IPS DF 19.7 (cell line): ENCODE results near the gene UNC5B.

Experiments
- DNase-seq: peaks from one replicate; pipeline ENCODE4 v3.0.0-alpha.2; 2013; ENCODE audit warnings: low read depth, low spot score

Gene UNC5B

DNA sequence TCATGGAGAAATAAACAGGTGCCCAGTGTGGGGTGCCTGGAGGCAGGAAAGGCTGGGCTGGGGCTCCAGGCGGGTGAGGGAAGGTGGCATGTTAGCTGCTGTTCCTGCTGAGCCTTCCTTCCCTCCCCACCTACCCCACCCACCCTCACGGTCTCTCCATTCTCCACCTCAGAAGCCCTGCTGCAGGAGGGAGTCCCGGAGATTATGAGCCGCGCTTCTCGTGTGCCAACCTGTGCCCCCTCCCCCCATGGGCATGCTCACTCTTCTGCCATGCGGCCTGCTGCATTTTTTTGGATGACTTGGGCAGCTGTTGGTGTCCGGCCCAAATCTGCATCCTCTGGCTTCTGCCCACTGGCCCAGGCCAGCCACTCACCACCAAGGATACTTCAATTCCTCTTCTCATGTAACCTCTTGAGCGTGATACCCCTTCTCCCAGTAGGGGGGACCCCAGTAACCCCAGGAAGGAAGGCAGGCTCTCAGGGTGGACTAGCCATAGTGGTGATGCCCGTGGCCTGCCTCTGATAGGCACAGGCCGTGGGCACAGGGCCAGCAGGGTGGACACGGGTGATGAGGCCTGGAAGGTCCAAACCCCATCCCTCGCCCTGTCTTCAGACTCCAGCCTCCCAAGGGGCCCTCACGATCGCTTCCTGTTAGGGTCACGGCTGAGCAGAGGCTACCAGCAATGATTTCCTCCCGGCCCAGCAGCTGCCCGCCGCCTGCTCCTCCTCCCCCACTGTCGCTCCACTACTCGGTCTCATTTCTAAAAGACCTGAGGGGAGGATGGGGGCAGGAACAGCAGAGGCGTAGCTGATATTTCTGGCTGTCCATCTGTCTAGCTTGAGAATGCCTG is 27.8 kb downstream of the UNC5B start:
- no peak for DNase-seq

- DNase-seq, result no peak
Measured at GRCh38 chr10:71241114-71241829, 28.9 kb downstream of the UNC5B start.

- no peak for DNase-seq
Measured at GRCh38 chr10:71241830-71242621, 29.7 kb downstream of the UNC5B start.

DNA sequence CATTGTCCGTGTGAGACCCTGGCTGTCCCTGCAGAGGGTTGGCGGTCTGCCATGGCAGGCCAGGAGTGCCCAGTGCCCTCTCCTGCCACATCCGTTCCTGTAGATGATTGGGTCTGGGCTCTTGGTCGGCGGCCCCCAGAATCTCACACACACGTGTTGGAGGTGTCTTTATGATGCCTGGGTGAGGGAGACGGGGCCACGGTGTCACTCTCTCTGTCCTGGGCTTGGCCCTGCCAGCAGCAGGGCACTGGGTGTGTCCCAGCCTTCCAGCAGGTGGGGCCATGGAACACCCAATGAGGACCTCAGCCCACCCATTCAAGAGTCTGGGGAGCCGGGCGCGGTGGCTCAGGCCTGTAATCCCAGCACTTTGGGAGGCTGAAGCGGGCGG is 30.2 kb downstream of the UNC5B start:
- DNase-seq, result no peak

GRCh38 chr10:71243756-71244395 is 31.5 kb downstream of the UNC5B start:
- DNase-seq, result no peak

GRCh38 chr10:71244431-71245419 is 32.4 kb downstream of the UNC5B start:
- DNase-seq, result no peak

DNA sequence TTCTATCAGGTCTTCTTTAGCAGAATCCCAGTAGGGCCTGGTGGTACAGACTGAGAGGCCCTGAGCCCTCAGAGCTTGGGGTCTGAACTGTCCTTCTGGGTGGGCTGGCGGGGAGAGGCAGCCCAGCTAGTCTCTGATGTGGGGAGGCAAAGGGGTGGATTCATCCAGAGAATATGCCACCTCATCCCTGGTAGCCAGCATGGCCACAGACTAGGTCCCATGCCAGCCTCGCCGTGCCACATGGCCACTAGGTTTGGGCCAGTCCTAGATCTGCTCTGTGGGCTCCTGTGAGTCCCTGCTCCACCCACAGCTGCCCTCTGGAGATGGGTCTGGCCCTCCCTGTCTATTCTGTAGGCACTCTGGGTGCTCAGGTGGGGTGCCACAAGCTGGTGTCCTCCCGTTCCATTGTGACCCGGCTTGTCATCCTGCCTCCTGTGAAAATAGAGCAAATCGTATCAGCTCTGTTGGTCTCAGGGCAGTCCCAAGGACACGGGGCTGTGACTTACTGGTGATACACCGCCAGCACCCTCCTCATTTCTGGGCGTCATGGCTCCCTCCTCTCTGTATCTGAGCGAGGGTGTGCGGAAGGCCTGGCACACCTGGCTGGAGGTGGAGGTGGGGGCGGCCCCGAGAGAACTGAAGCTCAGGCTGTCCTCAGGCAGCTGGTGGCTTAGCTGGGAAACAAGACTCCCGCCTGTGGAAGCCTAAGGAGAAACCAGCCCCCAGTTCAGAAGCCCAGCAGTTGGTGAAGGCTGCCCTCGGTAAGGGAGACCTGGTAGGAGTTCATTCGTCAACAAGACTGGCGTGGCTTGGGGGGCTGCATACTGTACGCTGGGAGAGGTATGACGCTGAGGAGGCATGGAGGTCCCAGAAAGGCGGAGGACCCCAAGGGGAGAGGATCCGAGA is 33.3 kb downstream of the UNC5B start:
- DNase-seq, result no peak

GRCh38 chr10:71246591-71247413 is 34.4 kb downstream of the UNC5B start:
- DNase-seq, result no peak

DNA sequence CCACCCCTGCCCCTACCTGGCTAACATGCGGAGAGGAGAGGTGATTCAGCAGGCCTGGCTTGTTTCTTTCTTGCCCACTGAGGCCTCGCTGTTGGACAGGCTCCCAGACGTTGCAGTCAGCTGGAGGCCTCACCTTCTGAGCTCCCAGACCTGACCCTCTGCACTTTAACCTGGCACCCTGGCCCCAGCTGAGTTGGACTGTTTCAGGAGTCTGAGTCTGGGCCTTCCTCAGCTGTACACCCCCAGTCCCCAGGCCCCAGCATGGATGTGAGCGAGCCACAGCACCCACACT is 35.0 kb downstream of the UNC5B start:
- DNase-seq, result no peak

GRCh38 chr10:71247804-71248203 is 35.4 kb downstream of the UNC5B start:
- DNase-seq, result no peak

- DNase-seq, result no peak
Measured at GRCh38 chr10:71248210-71248609, 35.8 kb downstream of the UNC5B start.

GRCh38 chr10:71249996-71250395 is 37.6 kb downstream of the UNC5B start:
- DNase-seq, result no peak

DNA sequence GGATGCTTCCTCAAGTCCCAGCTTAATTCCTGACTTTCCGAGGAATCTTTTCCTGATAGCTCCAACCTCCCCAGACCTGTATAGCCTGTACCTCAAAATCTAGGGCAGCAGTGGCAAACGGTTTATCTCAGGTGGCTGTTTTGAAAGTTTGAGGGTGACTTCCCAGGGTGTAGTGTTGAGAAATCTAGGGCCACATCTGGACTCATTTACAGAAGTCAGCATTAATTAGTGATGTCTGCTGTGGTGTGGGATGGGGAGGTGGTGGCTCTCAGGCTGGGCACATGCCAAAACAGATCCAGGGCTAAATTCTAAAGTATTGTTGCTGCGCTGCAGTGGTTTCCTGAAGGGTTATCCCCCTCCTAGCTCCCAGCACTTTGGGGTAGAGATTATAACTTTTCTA is 38.0 kb downstream of the UNC5B start:
- DNase-seq, result no peak

GRCh38 chr10:71250842-71251241 is 38.5 kb downstream of the UNC5B start:
- DNase-seq, result no peak

DNA sequence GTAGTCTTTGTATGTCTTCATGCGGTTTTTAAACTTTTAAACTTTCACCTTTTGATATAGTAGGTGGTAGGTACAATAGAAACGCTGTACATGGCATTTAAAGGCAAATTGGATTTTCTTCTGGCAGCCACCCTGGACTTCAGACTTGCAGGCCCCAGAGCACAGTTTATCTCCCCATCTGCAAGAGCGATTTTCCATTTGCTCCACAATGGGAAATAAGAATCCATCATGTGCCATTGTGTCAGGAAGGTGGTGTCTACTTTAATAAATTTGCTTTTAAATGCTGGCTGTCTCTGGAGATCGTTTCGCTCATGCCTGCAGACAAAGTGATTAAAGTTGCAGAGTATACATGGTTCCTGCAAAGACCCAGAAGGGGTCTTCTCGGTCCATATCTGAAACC is 38.9 kb downstream of the UNC5B start:
- DNase-seq, result no peak

DNA sequence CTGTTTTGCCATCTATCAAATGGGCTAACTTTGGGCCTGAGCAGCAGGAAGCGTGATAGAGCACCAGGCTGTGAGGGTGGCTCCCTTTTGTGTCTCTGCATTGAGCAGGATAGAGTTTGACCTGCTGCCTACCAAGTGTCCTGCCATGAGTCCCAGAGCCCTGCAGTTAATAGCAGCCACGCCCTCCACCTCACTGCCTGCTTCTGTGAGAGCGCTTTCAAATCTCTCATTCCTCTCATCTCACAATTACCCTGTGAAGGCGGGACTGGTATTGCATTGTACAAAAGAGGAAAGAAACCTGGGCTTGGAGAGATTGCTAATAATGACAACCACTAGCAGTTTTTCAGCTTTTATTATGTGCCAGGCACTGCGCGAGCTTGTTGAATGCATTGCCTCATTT is 39.9 kb downstream of the UNC5B start:
- no peak for DNase-seq

DNA sequence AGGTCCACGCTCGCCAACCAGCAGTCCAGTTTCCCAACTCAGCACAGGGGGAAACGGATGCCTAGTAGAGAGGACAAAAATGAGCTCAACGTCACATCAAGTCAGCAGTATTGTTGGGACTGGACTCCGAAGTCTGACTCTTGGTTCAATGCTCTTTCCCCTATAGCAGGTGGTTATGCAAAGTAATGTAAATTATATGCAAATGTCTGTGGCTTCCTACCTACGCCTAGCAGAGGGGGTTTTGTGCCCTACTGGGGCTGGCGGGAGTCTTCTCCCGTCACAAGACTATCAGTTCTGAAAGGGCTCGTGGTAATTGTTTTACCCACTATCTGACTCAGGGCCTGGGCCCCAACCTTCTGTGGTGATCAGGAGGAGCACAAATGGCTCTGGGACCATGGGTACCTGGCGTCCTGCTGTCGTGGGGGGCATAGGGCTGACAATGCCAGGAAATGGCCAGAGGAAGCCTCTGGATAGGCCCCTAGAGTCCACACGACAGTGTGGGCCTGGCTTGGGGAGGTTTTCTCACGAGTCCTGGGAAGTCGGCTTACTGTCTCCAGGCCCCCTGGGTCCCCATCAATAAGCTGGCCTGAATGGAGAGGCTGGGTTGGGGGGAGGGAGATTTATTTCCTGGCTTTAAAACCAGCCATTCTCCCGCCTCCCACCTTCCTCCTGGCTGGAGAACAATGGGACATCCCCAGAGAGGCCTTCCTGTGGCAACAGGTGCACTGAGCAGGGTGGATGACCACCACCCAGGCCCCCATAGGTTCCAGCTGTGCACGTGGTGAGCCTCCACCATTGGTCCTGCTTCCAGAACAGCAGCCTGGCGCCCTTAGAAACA is 41.8 kb downstream of the UNC5B start:
- DNase-seq, result no peak
